ENCODE results near the gene GUCY1A2. TPM values are rescaled to one million over a fixed set of nuclear protein-coding genes. Genes with fewer than 3 reads are reported as not detected.

Gene GUCY1A2
- total RNA-seq, 2 donors from 2014 or later: 3.7 to 5.3 TPM

GRCh38 chr11:106989078-106989455 is 29.2 kb downstream of the GUCY1A2 start:
- TF ChIP-seq CTCF (conservative IDR thresholded peaks at IDR 0.05): no peak
- no peak overlapping the region for H3K9ac ChIP-seq (ENCODE audit: extremely low read depth, low read length, poor library complexity, severe bottlenecking)
- H3K4me1 Mint-ChIP-seq: peaks cover under 1% of the 10 kb centered on the region
- no peaks in the 10 kb centered on the region for H3K36me3 Mint-ChIP-seq (ENCODE audit: low read depth)
- no peaks in the 10 kb centered on the region for H3K27me3 Mint-ChIP-seq (ENCODE audit: insufficient read depth)
- no CpG with 5 or more reads among the region's 1 CpG for WGBS, 2 experiments (ENCODE audit: insufficient coverage in 1 of 2, insufficient read length in 1 of 2)
- H3K27ac ChIP-seq (ENCODE audit: low read depth, low read length): no peak overlapping the region
- H3K4me3 Mint-ChIP-seq: no peak overlapping the region
- no peak for DNase-seq
- no peaks in the 10 kb centered on the region for H3K9me3 ChIP-seq (ENCODE audit: control insufficient read depth, low read length)
- H3K36me3 ChIP-seq (ENCODE audit: control insufficient read depth, insufficient read depth, low read length): no peaks in the 10 kb centered on the region
- no peaks in the 10 kb centered on the region for H3K4me1 ChIP-seq (ENCODE audit: control insufficient read depth, insufficient read depth, low read length)
- no peak overlapping the region for H3K27ac Mint-ChIP-seq
- no peaks in the 10 kb centered on the region for H3K27me3 ChIP-seq (ENCODE audit: control insufficient read depth, insufficient read depth, low read length, poor library complexity, severe bottlenecking)
- H3K4me3 ChIP-seq (ENCODE audit: low read length): no peak overlapping the region
- no peaks in the 10 kb centered on the region for H3K9me3 Mint-ChIP-seq

- no peaks in the 10 kb centered on the region for H3K4me1 ChIP-seq (ENCODE audit: control insufficient read depth, insufficient read depth, low read length)
- H3K36me3 ChIP-seq (ENCODE audit: control insufficient read depth, insufficient read depth, low read length): no peaks in the 10 kb centered on the region
- no peak for TF ChIP-seq CTCF (conservative IDR thresholded peaks at IDR 0.05)
- no peaks in the 10 kb centered on the region for H3K27me3 Mint-ChIP-seq (ENCODE audit: insufficient read depth)
- no peaks in the 10 kb centered on the region for H3K36me3 Mint-ChIP-seq (ENCODE audit: low read depth)
- 82 to 88% methylated on average over 2 of the region's 2 CpGs for WGBS, 2 experiments (ENCODE audit: insufficient coverage in 1 of 2, insufficient read length in 1 of 2)
- H3K4me3 Mint-ChIP-seq: no peak overlapping the region
- no peaks in the 10 kb centered on the region for H3K27me3 ChIP-seq (ENCODE audit: control insufficient read depth, insufficient read depth, low read length, poor library complexity, severe bottlenecking)
- no peak overlapping the region for H3K27ac ChIP-seq (ENCODE audit: low read depth, low read length)
- H3K9me3 ChIP-seq (ENCODE audit: control insufficient read depth, low read length): no peaks in the 10 kb centered on the region
- no peak overlapping the region for H3K4me3 ChIP-seq (ENCODE audit: low read length)
- no peak overlapping the region for H3K9ac ChIP-seq (ENCODE audit: extremely low read depth, low read length, poor library complexity, severe bottlenecking)
- DNase-seq: no peak
- no peaks in the 10 kb centered on the region for H3K9me3 Mint-ChIP-seq
- peaks cover 6% of the 10 kb centered on the region for H3K4me1 Mint-ChIP-seq
- H3K27ac Mint-ChIP-seq: peak overlapping the region; percentile 1
Measured at GRCh38 chr11:106988151-106989077, 29.9 kb downstream of the GUCY1A2 start.

GRCh38 chr11:106986673-106987072 is 31.6 kb downstream of the GUCY1A2 start:
- no peaks in the 10 kb centered on the region for H3K36me3 Mint-ChIP-seq (ENCODE audit: low read depth)
- 80 to 95% methylated on average over 1 to 2 of the region's 2 CpGs for WGBS, 2 experiments (ENCODE audit: insufficient coverage in 1 of 2, insufficient read length in 1 of 2)
- no peaks in the 10 kb centered on the region for H3K9me3 Mint-ChIP-seq
- Histone ChIP-seq H3K27me3 (ENCODE audit: control insufficient read depth, insufficient read depth, low read length, poor library complexity, severe bottlenecking) (no peaks in the 10 kb centered on the region), H3K9me3 (ENCODE audit: control insufficient read depth, low read length) (no peaks in the 10 kb centered on the region), H3K4me3 (ENCODE audit: low read length) (no peak overlapping the region), H3K27ac (ENCODE audit: low read depth, low read length) (no peak overlapping the region), H3K9ac (ENCODE audit: extremely low read depth, low read length, poor library complexity, severe bottlenecking) (no peak overlapping the region), H3K4me1 (ENCODE audit: control insufficient read depth, insufficient read depth, low read length) (no peaks in the 10 kb centered on the region), H3K36me3 (ENCODE audit: control insufficient read depth, insufficient read depth, low read length) (no peaks in the 10 kb centered on the region)
- no peak overlapping the region for H3K4me3 Mint-ChIP-seq
- no peak for DNase-seq
- H3K27ac Mint-ChIP-seq: no peak overlapping the region
- no peaks in the 10 kb centered on the region for H3K27me3 Mint-ChIP-seq (ENCODE audit: insufficient read depth)
- H3K4me1 Mint-ChIP-seq: peaks cover 6% of the 10 kb centered on the region
- TF ChIP-seq CTCF (conservative IDR thresholded peaks at IDR 0.05): no peak

Measured in endodermal cell (in vitro differentiated cells).